ENCODE data around the gene PHIP.
A peak's percentile ranks its signal among the peaks of the same experiment; 100 is the strongest.

PHIP gene

GRCh38 chr6:79089552-79090404 is 11.7 kb upstream of the PHIP start (continued):
- TF ChIP-seq ZNF202 (tag by site-specific recombination; IDR thresholded peaks at IDR 0.05; ENCODE audit: borderline replicate concordance) (peak; percentile 50; the same call in 1 of the 2 replicates), PRDM1 (tag by site-specific recombination; IDR thresholded peaks at IDR 0.05) (peak; percentile 100), ZNF514 (tag by site-specific recombination; IDR thresholded peaks at IDR 0.05) (0 out of 2 replicates have a peak, but pooled peaks have one; percentile 8), ZNF23 (tag by site-specific recombination; IDR thresholded peaks at IDR 0.05; ENCODE audit: borderline replicate concordance) (peak; percentile 14; the same call in 1 of the 2 replicates), REST (tag by site-specific recombination; IDR thresholded peaks at IDR 0.05) (peak; percentile 19; the same call in 1 of the 2 replicates)

- ChIA-PET CTCF (no interaction called here), POLR2A (no interaction called here)
- no peak overlapping the region for H3K27ac ChIP-seq (ENCODE audit: extremely low read depth, low read depth, low read length)
- H3K4me1 ChIP-seq (ENCODE audit: control insufficient read depth, insufficient read depth, low read length) = peaks cover 10% of the 10 kb centered on the region; the same call in 1 of the 2 replicates
- no peaks in the 10 kb centered on the region for H3K9me3 ChIP-seq (ENCODE audit: control insufficient read depth, insufficient read depth, low read depth, low read length)
- H3K4me3 ChIP-seq (ENCODE audit: low read depth, low read length) = no peak overlapping the region
- H3K36me3 ChIP-seq (ENCODE audit: control insufficient read depth in 2 of 2, insufficient read depth in 1 of 2, low read length in 2 of 2) = no peaks in the 10 kb centered on the region
- TF ChIP-seq TRIM28 (IDR thresholded peaks at IDR 0.05; ENCODE audit: borderline replicate concordance, low read length) (no peak), SCRT1 (tag by site-specific recombination; IDR thresholded peaks at IDR 0.05; ENCODE audit: borderline replicate concordance) (no peak), ZNF211 (tag by site-specific recombination; IDR thresholded peaks at IDR 0.05; ENCODE audit: low read depth) (no peak), ZNF266 (tag by site-specific recombination; IDR thresholded peaks at IDR 0.05; ENCODE audit: low read depth) (no peak), KLF10 (tag by site-specific recombination; IDR thresholded peaks at IDR 0.05) (no peak)
Measured at GRCh38 chr6:79084693-79085092, 6.6 kb upstream of the PHIP start.

- Histone ChIP-seq H3K4me3 (ENCODE audit: low read depth, low read length) (no peak overlapping the region), H3K4me1 (ENCODE audit: control insufficient read depth, insufficient read depth, low read length) (peaks cover 11% of the 10 kb centered on the region; the same call in 1 of the 2 replicates), H3K27ac (ENCODE audit: extremely low read depth, low read depth, low read length) (no peak overlapping the region), H3K36me3 (ENCODE audit: control insufficient read depth in 2 of 2, insufficient read depth in 1 of 2, low read length in 2 of 2) (no peaks in the 10 kb centered on the region), H3K9me3 (ENCODE audit: control insufficient read depth, insufficient read depth, low read depth, low read length) (no peaks in the 10 kb centered on the region)
- POLR2A ChIA-PET = no interaction called here
- TF ChIP-seq ZNF335 (tag by site-specific recombination; conservative IDR thresholded peaks at IDR 0.05) = no peak
- TF ChIP-seq ZNF223 (tag by site-specific recombination; IDR thresholded peaks at IDR 0.05) = no peak
- TF ChIP-seq ZBTB17 (tag by site-specific recombination; IDR thresholded peaks at IDR 0.05) = peak; percentile 35; the same call in 1 of the 2 replicates
- TF ChIP-seq ZNF341 (tag by site-specific recombination; IDR thresholded peaks at IDR 0.05; ENCODE audit: low read depth) = no peak
- peak; percentile 69 for TF ChIP-seq PRDM1 (tag by site-specific recombination; IDR thresholded peaks at IDR 0.05)
- CTCF ChIA-PET = no interaction called here
Measured at GRCh38 chr6:79082304-79082703, 4.2 kb upstream of the PHIP start.

DNA sequence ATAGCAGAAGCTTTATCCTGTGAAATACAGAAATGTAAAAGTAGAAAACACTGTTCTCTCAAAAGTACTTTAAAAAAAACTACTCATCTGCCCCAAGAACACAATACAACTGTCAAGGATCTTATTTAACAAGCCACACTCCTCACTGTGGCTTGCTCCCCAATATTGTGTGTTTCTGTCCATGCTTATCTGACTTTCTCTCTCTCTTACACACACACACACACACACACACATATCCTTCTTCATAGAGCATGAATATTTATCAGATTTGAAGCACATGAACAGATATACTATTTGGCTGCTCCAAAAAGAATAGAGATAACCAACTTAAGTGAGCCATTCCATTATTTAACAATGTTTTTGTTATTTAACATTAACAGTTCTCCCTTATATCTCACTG is 3.6 kb upstream of the PHIP start:
- ChIA-PET POLR2A (no interaction called here), CTCF (no interaction called here)
- Histone ChIP-seq H3K27ac (ENCODE audit: extremely low read depth, low read depth, low read length) (no peak overlapping the region), H3K4me3 (ENCODE audit: low read depth, low read length) (no peak overlapping the region), H3K9me3 (ENCODE audit: control insufficient read depth, insufficient read depth, low read depth, low read length) (no peaks in the 10 kb centered on the region), H3K36me3 (ENCODE audit: control insufficient read depth in 2 of 2, insufficient read depth in 1 of 2, low read length in 2 of 2) (no peaks in the 10 kb centered on the region), H3K4me1 (ENCODE audit: control insufficient read depth, insufficient read depth, low read length) (peaks cover 11% of the 10 kb centered on the region; the same call in 1 of the 2 replicates)
- TF ChIP-seq, protein P1, sequence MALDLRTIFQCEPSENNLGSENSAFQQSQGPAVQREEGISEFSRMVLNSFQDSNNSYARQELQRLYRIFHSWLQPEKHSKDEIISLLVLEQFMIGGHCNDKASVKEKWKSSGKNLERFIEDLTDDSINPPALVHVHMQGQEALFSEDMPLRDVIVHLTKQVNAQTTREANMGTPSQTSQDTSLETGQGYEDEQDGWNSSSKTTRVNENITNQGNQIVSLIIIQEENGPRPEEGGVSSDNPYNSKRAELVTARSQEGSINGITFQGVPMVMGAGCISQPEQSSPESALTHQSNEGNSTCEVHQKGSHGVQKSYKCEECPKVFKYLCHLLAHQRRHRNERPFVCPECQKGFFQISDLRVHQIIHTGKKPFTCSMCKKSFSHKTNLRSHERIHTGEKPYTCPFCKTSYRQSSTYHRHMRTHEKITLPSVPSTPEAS (tag by site-specific recombination; IDR thresholded peaks at IDR 0.05) = peak; percentile 69
- TF ChIP-seq ZNF433 (tag by site-specific recombination; IDR thresholded peaks at IDR 0.05; ENCODE audit: low read depth) (no peak), ZNF768 (tag by site-specific recombination; IDR thresholded peaks at IDR 0.05) (no peak), WT1 (tag by site-specific recombination; IDR thresholded peaks at IDR 0.05) (0 out of 2 replicates have a peak, but pooled peaks have one; percentile 12), OSR2 (tag by site-specific recombination; IDR thresholded peaks at IDR 0.05) (no peak)

All from HEK293 (cell line).